Measurements from ENCODE around the gene HFE.
"Not testable (repeated sequence)": the region's sequence is repeated elsewhere in the genome, so short reads cannot be mapped to it uniquely, and the experiment has no call there.

Gene HFE

DNA sequence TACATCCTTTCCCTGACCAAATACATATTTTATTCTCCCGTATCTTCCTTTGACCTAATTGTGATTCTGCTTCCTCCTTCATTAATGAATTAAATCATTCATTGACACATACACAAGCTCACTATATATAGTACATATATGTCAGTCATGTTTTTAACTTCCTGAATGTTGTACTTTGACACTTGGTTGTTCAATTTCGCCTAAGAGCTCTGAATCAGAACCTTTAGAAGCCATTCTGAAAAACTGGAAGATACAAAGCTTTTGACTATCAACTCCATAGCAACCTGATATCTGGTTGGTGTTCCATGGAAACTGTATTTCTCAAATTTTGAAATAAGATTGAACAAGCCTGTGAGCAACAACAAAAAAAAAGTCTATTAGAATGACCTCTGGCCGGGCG is 27.3 kb upstream of the HFE start:
- DNase-seq (ENCODE audit: low read depth) = no peak

DNA sequence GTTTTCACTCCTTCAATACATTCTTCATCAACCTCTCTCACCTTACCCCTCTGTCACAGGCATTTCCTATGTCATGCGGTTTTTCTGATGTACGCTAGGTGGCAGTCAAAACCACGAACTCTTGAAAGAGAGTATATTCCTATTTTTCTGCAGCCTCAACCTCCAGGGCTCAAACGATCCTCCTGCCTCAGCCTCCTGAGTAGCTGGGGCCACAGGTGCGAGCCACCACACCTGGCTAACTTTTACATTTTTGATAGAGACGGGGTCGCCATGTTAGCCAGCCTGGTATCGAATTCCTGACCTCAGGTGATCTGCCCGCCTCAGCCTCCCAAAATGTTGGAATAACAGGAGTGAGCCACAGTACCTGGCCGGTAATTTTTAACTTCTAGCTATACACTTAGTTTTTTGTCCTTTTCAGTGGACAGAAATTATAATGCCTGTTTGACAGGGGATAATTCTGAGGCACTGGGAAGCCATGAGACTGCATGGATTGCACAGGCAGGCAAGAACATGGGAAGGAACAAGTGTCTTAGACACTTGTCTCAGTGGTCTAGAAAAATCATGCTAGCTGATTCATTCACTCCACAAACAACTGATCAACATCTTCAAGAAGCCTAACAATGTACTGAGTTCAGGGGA is 22.5 kb upstream of the HFE start:
- DNase-seq (ENCODE audit: low read depth) = peak; percentile 11

GRCh38 chr6:26065952-26066380 is 21.3 kb upstream of the HFE start:
- peak; percentile 39 for DNase-seq (ENCODE audit: low read depth)

GRCh38 chr6:26067367-26067766 is 19.9 kb upstream of the HFE start:
- no peak for DNase-seq (ENCODE audit: low read depth)

DNA sequence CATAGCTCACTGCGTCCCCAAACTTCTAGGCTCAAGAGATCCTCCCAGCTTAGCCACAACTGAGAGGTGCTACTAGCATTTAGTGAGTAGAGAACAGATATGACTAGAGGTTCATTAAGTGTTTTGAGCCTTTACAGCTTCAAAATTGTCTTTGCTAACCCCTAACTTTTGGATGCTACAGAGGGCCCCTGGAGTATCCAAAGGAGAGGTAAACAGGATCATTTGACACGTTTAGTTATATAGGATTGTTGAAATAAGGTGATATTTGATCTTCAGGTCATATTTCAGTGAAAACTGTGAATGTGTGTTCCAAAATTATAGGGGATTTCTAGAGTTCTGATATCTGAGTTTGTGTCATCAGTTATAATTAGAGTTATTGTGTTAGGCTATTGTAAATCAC is 19.2 kb upstream of the HFE start:
- DNase-seq (ENCODE audit: low read depth) = no peak

- no peak for DNase-seq (ENCODE audit: low read depth)
Observed at GRCh38 chr6:26071135-26071534, 16.1 kb upstream of the HFE start.

DNA sequence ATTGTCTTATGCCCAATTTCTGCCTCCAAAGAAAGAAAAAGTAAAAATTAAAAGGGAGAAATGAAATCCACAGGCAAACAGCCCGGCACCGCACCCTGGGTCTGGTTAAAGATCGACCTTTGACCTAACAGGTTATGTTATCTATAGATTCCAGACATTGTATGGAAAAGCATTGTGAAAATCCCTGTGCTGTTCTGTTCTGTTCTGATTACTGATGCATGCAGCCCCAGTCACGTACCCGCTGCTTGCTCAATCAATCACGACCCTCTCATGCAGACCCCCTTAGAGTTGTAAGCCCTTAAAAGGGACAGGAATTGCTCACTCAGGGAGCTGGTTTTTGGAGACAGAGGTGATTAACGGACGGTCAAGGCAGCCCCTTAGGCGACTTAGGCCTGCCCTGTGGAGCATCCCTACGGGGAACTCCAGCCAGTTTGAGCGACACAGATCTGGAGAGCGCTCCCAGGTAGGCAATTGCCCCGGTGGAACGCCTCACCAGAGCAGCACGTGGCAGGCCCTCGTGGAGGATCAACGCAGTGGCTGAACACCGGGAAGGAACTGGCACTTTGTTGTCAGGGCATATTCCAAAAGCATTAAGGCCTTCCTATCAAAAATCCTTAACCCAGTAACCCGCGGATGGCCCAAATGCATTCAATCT is 12.0 kb upstream of the HFE start:
- no peak for DNase-seq (ENCODE audit: low read depth)

DNA sequence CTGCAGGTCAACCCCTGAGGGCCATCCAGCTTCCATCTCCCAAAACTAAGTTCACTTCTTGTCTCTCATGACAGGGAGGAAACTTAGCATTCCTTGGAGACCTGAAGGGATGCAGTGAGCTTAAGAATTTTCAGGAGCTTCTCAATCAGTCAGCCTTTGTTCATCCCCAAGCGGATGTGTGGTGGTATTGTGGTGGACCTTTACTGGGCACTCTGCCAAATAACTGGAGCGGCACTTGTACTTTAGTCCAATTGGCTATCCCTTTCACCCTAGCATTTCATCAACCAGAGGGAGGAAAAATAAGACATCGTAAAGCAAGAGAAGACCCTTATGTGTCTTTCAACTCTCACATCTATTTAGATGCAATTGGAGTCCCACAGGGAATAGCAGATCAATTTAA is 9.2 kb upstream of the HFE start:
- not testable (repeated sequence) for DNase-seq (ENCODE audit: low read depth)

- not testable (repeated sequence) for DNase-seq (ENCODE audit: low read depth)
Observed at GRCh38 chr6:26081096-26081495, 6.1 kb upstream of the HFE start.

- no peak for DNase-seq (ENCODE audit: low read depth)
Observed at GRCh38 chr6:26086211-26086610, 1.0 kb upstream of the HFE start.

DNA sequence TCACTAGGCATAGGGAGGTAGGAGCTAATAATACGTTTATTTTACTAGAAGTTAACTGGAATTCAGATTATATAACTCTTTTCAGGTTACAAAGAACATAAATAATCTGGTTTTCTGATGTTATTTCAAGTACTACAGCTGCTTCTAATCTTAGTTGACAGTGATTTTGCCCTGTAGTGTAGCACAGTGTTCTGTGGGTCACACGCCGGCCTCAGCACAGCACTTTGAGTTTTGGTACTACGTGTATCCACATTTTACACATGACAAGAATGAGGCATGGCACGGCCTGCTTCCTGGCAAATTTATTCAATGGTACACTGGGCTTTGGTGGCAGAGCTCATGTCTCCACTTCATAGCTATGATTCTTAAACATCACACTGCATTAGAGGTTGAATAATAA is 1.1 kb downstream of the HFE start:
- no peak for DNase-seq (ENCODE audit: low read depth)

DNA sequence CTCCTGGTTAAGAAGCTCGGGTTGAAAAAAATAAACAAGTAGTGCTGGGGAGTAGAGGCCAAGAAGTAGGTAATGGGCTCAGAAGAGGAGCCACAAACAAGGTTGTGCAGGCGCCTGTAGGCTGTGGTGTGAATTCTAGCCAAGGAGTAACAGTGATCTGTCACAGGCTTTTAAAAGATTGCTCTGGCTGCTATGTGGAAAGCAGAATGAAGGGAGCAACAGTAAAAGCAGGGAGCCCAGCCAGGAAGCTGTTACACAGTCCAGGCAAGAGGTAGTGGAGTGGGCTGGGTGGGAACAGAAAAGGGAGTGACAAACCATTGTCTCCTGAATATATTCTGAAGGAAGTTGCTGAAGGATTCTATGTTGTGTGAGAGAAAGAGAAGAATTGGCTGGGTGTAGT is 2.0 kb downstream of the HFE start:
- DNase-seq (ENCODE audit: low read depth) = no peak

DNA sequence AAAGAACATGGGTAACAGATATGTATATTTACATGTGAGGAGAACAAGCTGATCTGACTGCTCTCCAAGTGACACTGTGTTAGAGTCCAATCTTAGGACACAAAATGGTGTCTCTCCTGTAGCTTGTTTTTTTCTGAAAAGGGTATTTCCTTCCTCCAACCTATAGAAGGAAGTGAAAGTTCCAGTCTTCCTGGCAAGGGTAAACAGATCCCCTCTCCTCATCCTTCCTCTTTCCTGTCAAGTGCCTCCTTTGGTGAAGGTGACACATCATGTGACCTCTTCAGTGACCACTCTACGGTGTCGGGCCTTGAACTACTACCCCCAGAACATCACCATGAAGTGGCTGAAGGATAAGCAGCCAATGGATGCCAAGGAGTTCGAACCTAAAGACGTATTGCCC is 5.2 kb downstream of the HFE start:
- no peak for DNase-seq (ENCODE audit: low read depth)

DNA sequence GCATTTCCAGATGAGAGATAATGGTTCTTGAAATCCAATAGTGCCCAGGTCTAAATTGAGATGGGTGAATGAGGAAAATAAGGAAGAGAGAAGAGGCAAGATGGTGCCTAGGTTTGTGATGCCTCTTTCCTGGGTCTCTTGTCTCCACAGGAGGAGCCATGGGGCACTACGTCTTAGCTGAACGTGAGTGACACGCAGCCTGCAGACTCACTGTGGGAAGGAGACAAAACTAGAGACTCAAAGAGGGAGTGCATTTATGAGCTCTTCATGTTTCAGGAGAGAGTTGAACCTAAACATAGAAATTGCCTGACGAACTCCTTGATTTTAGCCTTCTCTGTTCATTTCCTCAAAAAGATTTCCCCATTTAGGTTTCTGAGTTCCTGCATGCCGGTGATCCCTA is 6.8 kb downstream of the HFE start:
- DNase-seq (ENCODE audit: low read depth) = no peak

DNA sequence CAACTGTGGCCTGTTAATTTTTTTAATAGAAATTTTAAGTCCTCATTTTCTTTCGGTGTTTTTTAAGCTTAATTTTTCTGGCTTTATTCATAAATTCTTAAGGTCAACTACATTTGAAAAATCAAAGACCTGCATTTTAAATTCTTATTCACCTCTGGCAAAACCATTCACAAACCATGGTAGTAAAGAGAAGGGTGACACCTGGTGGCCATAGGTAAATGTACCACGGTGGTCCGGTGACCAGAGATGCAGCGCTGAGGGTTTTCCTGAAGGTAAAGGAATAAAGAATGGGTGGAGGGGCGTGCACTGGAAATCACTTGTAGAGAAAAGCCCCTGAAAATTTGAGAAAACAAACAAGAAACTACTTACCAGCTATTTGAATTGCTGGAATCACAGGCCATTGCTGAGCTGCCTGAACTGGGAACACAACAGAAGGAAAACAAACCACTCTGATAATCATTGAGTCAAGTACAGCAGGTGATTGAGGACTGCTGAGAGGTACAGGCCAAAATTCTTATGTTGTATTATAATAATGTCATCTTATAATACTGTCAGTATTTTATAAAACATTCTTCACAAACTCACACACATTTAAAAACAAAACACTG is 10.1 kb downstream of the HFE start:
- DNase-seq (ENCODE audit: low read depth) = peak; percentile 49

- DNase-seq (ENCODE audit: low read depth) = no peak
Observed at GRCh38 chr6:26103141-26103769, 16.0 kb downstream of the HFE start.

GRCh38 chr6:26103770-26104456 is 16.7 kb downstream of the HFE start:
- DNase-seq (ENCODE audit: low read depth) = peak; percentile 88

DNA sequence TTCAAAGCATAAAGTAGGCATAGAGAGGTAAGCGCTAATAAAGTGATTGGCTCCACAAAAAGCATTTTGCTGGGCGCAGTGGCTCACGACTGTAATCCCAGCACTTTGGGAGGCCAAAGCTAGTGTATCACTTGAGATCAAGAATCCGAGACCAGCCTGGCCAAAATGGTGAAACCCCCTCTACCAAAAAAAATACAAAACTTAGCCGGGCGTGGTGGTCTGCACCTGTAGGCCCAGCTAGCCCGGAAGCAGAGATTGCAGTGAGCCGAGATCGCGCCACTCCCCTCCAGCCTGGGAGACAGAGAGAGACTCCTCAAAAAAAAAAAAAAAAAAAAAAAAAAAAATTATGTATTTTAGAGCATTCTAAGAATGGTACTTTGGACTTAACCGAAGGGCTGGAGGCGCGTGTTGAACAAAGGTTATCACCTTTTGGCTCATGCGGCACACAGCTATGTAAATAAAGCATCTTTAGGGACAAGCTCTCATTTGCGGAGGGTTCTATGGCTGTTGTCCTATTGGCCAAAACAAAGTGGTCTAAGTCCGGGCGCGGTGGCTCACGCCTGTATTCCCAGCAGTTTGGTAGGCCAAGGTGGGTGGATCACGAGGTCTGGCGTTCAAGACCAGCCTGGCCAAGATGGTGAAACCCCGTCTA is 17.4 kb downstream of the HFE start:
- DNase-seq (ENCODE audit: low read depth) = no peak

GRCh38 chr6:26105109-26105730 is 18.0 kb downstream of the HFE start:
- DNase-seq (ENCODE audit: low read depth) = no peak

DNA sequence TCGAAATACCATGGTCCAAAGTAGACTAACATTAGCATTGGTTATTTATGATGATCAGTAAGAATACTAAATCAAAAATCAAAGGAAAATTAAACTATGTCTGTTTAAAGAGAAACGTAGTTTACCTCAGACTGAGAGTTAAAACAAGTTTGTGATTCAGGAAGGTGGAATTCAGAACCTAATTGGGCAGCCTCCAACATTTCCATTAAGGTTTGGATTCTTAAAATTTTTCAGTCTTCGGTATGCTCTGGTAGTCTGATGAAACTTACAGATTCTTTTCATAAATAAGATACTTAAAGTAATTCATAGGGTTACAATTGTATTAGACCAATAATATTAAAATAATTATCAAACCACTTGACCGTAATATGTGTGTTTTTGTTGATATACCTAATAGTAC is 18.6 kb downstream of the HFE start:
- no peak for DNase-seq (ENCODE audit: low read depth)

- no peak for DNase-seq (ENCODE audit: low read depth)
Observed at GRCh38 chr6:26107935-26108334, 20.7 kb downstream of the HFE start.

GRCh38 chr6:26109772-26110171 is 22.5 kb downstream of the HFE start:
- no peak for DNase-seq (ENCODE audit: low read depth)

All from activated T-cell treated with anti-CD3 and anti-CD28 coated beads for 24 hours (primary cell).